ENCODE results near the gene NPM1. TPM values are rescaled to one million over a fixed set of nuclear protein-coding genes. Genes with fewer than 3 reads are reported as not detected.

The NPM1 gene
- total and polyA plus RNA-seq, 2 of the 13 experiments (the other 11 are each of a cell fraction or from before 2014, with no cell fraction given), result 2,047 to 3,353 TPM

GRCh38 chr5:171457208-171457981 lies 69.7 kb downstream of the NPM1 start (continued):
- TF ChIP-seq ZNF407 (CRISPR knock-in tag; IDR thresholded peaks at IDR 0.05; ENCODE audit: not compliant biosample characterization) (no peak), TBX3 (IDR thresholded peaks at IDR 0.05; ENCODE audit: borderline replicate concordance) (no peak)

- ChIA-PET POLR2A (no interaction called here), CTCF (ENCODE audit: low intra/inter-chr PET ratio, low total read pairs) (no interaction called here)
- H3K36me3 ChIP-seq (replicated peaks in 1 of 2; ENCODE audit: control insufficient read depth in 1 of 2, insufficient read depth in 2 of 2, low read length in 2 of 2), result no peaks in the 10 kb centered on the region
- H3K4me3 ChIP-seq (replicated peaks in 1 of 3; ENCODE audit: insufficient read depth in 1 of 3, low read depth in 2 of 3, low read length in 3 of 3), result no peak overlapping the region
- no peak overlapping the region for H3K27ac ChIP-seq (ENCODE audit: extremely low read length, insufficient read depth, low read length)
- H2AFZ ChIP-seq (ENCODE audit: low read length), result no peak overlapping the region
- DNase-seq (ENCODE audit: low spot score) (no peak), ATAC-seq (no peak), FAIRE-seq (no peak)
- no peaks in the 10 kb centered on the region for H3K4me1 ChIP-seq (ENCODE audit: insufficient read depth, low read length)
- H3K27me3 ChIP-seq (ENCODE audit: control insufficient read depth in 1 of 2, insufficient read depth in 2 of 2, low read length in 2 of 2), result peaks cover 1 to 3% of the 10 kb centered on the region in 2 experiments; a peak in 3 of 5 replicates
- WGBS (ENCODE audit: low lambda C conversion rate), result 0% methylated on average over 1 of the region's 6 CpGs
- no peaks in the 10 kb centered on the region for H3K9me3 ChIP-seq (ENCODE audit: low read length)
- no peak overlapping the region for H3K4me2 ChIP-seq (ENCODE audit: low read depth, low read length)
- intact Hi-C loops (cut with micrococcal nuclease; ENCODE audit: unreplicated experiment) (no loop called here), in situ Hi-C loops (cut with HindIII; ENCODE audit: extremely low pct_ligation_motif_present, low pct_unique_long_range_greater_than_20kb) (no loop called here)
- H3K79me2 ChIP-seq (ENCODE audit: insufficient read depth, low read length), result no peaks in the 10 kb centered on the region
- no TSS peak for BruUV-seq (replicated peaks)
- no peaks in the 10 kb centered on the region for H4K20me1 ChIP-seq (ENCODE audit: insufficient read depth, low read length)
- no peak overlapping the region for H3K9ac ChIP-seq (ENCODE audit: insufficient read depth, low read depth, low read length)
- TF ChIP-seq ZNF501 (CRISPR knock-in tag; IDR thresholded peaks at IDR 0.05) (no peak), MIER3 (CRISPR knock-in tag; IDR thresholded peaks at IDR 0.05; ENCODE audit: borderline replicate concordance) (no peak), IKZF4 (CRISPR knock-in tag; IDR thresholded peaks at IDR 0.05; ENCODE audit: borderline replicate concordance, low read depth, not compliant biosample characterization) (no peak), ZNF781 (CRISPR knock-in tag; IDR thresholded peaks at IDR 0.05; ENCODE audit: borderline replicate concordance, not compliant biosample characterization) (no peak), ZNF776 (CRISPR knock-in tag; IDR thresholded peaks at IDR 0.05) (no peak), PHF20 (CRISPR knock-in tag; IDR thresholded peaks at IDR 0.05) (no peak), ZNF777 (CRISPR knock-in tag; IDR thresholded peaks at IDR 0.05) (no peak), MATR3 (CRISPR knock-in tag; IDR thresholded peaks at IDR 0.05) (no peak), LRRFIP1 (CRISPR knock-in tag; conservative IDR thresholded peaks at IDR 0.05) (no peak), ZNF543 (CRISPR knock-in tag; IDR thresholded peaks at IDR 0.05) (no peak)
Measured at GRCh38 chr5:171459839-171460238, 72.2 kb downstream of the NPM1 start.

Measured in HepG2 (cell line).